Thyroid gland (tissue), 4 donors: ENCODE data around the gene FCHSD2.

Source experiments
- POLR2A ChIP-seq, 2 donors: fragments of 450-650 bp; IDR thresholded peaks; one replicate each; pipeline ENCODE4 v1.6.1; 2017; ENCODE audit warnings: antibody characterized with exemption in 2 of 2, mild to moderate bottlenecking in 2 of 2, moderate library complexity in 1 of 2
- TF ChIP-seq, protein P1 (sequence below), 6 experiments: fragments of 200-600 bp in 3 of 6; fragments of 450-650 bp in 3 of 6; sonication (generic) in 3 of 6; IDR thresholded peaks; one replicate each; pipeline ENCODE4 v1.5.1; 2016 to 2019; ENCODE audit warnings: antibody characterized with exemption in 6 of 6, mild to moderate bottlenecking in 2 of 6, inconsistent platforms in 1 of 6, moderate library complexity in 1 of 6

DNA sequence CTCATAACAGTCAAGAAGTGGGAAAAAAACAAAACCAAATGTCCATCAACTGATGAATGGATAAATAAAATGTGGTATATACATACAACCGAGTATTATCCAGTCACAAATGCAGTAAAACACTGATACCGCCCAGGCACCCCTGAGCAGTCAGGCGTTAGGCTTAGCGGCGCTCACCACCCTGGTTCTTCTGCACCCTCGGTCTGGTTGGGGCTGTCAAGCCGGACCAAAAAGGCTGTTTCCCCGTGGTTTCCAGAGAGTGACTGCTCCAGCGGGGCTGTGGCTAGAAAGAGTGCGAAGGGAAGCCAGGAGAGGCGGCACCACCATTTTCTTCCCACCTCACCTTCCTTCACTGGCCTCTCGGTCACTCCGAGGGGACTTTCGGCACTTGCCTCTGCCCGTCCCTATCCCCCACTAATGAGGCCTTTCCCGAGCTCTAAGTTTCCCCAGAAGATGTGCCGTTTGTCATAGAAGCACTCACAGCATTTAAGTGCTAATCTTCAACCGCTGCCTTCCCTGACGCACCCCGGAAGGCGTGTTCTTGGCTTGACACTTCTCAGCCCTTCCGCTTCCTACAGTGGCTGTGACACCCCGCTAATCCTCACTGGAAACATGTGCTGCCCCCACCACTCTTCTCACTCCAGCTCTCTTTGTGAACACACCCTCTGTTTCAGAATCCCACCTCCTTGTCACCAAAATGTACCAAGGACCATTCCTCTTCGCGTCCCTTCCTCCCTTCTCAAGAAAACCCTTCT lies 42.4 kb downstream of the FCHSD2 start:
- TF ChIP-seq, protein P1, sequence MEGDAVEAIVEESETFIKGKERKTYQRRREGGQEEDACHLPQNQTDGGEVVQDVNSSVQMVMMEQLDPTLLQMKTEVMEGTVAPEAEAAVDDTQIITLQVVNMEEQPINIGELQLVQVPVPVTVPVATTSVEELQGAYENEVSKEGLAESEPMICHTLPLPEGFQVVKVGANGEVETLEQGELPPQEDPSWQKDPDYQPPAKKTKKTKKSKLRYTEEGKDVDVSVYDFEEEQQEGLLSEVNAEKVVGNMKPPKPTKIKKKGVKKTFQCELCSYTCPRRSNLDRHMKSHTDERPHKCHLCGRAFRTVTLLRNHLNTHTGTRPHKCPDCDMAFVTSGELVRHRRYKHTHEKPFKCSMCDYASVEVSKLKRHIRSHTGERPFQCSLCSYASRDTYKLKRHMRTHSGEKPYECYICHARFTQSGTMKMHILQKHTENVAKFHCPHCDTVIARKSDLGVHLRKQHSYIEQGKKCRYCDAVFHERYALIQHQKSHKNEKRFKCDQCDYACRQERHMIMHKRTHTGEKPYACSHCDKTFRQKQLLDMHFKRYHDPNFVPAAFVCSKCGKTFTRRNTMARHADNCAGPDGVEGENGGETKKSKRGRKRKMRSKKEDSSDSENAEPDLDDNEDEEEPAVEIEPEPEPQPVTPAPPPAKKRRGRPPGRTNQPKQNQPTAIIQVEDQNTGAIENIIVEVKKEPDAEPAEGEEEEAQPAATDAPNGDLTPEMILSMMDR (IDR thresholded peaks at IDR 0.05), result no peak
- no peak for TF ChIP-seq POLR2A (IDR thresholded peaks at IDR 0.05)
